Cardiac muscle cell (in vitro differentiated cells and primary cell): ENCODE data around the gene ARL6IP6. TPM values are rescaled to one million over a fixed set of nuclear protein-coding genes. Genes with fewer than 3 reads are reported as not detected.

ENCODE experiments used
- DNase-seq, 2 donors: peaks; one replicate each; pipeline versions ENCODE4 v3.0.0 to v3.0.0-alpha.2; 2010 to 2017; ENCODE audit warnings: low read depth in 1 of 2, low spot score in 1 of 2
- H3K27ac ChIP-seq: fragments of 200-600 bp; sonication (generic); 2 replicates; pipeline ENCODE4 v1.5.1; 2016
- H3K27me3 ChIP-seq: fragments of 200-600 bp; sonication (generic); 2 replicates; pipeline ENCODE4 v1.6.0; 2016; ENCODE audit warnings: control low read depth
- H3K36me3 ChIP-seq: fragments of 200-600 bp; sonication (generic); 2 replicates; pipeline ENCODE4 v1.5.1; 2016; ENCODE audit warnings: control low read depth
- H3K4me1 ChIP-seq: fragments of 200-600 bp; sonication (generic); 2 replicates; pipeline ENCODE4 v1.8.1; 2017; ENCODE audit warnings: low read depth, mild to moderate bottlenecking, mixed run types
- H3K4me3 ChIP-seq: fragments of 200-600 bp; sonication (generic); 2 replicates; pipeline ENCODE4 v1.5.1; 2016; ENCODE audit warnings: mild to moderate bottlenecking
- H3K9me3 ChIP-seq: fragments of 200-600 bp; sonication (generic); 2 replicates; pipeline ENCODE4 v1.5.1; 2017; ENCODE audit warnings: low read depth, mild to moderate bottlenecking, control low read depth
- polyA plus RNA-seq: library from polyadenylated mRNA; unstranded; fragments of >200 nt; fragmentation: Nextera tagmentation; extraction: Ambion mirVana; gene quantifications from 2 replicates; pipeline ENCODE4 v1.2.1, GENCODE V29; 2016
- total RNA-seq: library from RNA; depleted of rRNA; stranded (reverse); fragments of >200 nt; gene quantifications from 2 replicates; pipeline ENCODE4 v1.2.3, GENCODE V29; 2016
- TF ChIP-seq, protein P1 (sequence below): IDR thresholded peaks from 2 replicates; pipeline ENCODE4 v1.5.1; 2012; ENCODE audit warnings: low read depth, mild to moderate bottlenecking, low read length

Gene ARL6IP6
- total and polyA plus RNA-seq, 2 experiments from 2014 or later = 24.1 to 27.9 TPM

DNA sequence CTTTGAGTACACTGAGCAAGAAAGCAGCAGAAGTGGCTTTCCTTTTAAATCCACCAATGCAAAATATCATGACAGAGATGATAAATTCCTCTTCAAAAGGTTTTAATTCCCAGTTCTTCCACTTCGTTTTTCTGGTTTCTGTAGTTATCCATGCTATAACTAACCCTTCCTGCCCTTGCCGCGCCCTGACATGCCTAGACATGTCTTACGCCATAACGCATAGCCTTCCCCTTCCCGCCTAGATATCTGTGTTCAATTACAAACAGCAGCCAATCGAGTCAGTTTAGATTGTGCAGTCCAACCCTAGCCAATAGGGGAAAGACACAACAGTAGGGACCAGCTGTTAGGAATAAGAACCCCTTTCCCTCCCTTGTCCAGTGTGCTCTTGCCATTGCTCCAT lies 17.2 kb upstream of the ARL6IP6 start:
- TF ChIP-seq, protein P1, sequence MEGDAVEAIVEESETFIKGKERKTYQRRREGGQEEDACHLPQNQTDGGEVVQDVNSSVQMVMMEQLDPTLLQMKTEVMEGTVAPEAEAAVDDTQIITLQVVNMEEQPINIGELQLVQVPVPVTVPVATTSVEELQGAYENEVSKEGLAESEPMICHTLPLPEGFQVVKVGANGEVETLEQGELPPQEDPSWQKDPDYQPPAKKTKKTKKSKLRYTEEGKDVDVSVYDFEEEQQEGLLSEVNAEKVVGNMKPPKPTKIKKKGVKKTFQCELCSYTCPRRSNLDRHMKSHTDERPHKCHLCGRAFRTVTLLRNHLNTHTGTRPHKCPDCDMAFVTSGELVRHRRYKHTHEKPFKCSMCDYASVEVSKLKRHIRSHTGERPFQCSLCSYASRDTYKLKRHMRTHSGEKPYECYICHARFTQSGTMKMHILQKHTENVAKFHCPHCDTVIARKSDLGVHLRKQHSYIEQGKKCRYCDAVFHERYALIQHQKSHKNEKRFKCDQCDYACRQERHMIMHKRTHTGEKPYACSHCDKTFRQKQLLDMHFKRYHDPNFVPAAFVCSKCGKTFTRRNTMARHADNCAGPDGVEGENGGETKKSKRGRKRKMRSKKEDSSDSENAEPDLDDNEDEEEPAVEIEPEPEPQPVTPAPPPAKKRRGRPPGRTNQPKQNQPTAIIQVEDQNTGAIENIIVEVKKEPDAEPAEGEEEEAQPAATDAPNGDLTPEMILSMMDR = no peak
- no peaks in the 10 kb centered on the region for H3K9me3 ChIP-seq
- no peaks in the 10 kb centered on the region for H3K27me3 ChIP-seq
- DNase-seq = no peak
- H3K36me3 ChIP-seq = no peaks in the 10 kb centered on the region
- H3K4me3 ChIP-seq = no peak overlapping the region
- no peak overlapping the region for H3K27ac ChIP-seq
- H3K4me1 ChIP-seq = no peaks in the 10 kb centered on the region

- H3K4me1 ChIP-seq = no peaks in the 10 kb centered on the region
- no peak overlapping the region for H3K27ac ChIP-seq
- no peak overlapping the region for H3K4me3 ChIP-seq
- H3K27me3 ChIP-seq = no peaks in the 10 kb centered on the region
- TF ChIP-seq, protein P1 = no peak
- no peak for DNase-seq
- H3K36me3 ChIP-seq = peaks cover 12% of the 10 kb centered on the region
- H3K9me3 ChIP-seq = no peaks in the 10 kb centered on the region
These were observed 11.9 kb upstream of the ARL6IP6 start for GRCh38 chr2:152706477-152707021.

- H3K9me3 ChIP-seq = no peaks in the 10 kb centered on the region
- no peaks in the 10 kb centered on the region for H3K27me3 ChIP-seq
- TF ChIP-seq, protein P1 = no peak
- H3K4me1 ChIP-seq = no peaks in the 10 kb centered on the region
- no peak overlapping the region for H3K27ac ChIP-seq
- peaks cover 19% of the 10 kb centered on the region for H3K36me3 ChIP-seq
- H3K4me3 ChIP-seq = no peak overlapping the region
- no peak for DNase-seq
These were observed 9.7 kb upstream of the ARL6IP6 start for GRCh38 chr2:152708742-152709141.

DNA sequence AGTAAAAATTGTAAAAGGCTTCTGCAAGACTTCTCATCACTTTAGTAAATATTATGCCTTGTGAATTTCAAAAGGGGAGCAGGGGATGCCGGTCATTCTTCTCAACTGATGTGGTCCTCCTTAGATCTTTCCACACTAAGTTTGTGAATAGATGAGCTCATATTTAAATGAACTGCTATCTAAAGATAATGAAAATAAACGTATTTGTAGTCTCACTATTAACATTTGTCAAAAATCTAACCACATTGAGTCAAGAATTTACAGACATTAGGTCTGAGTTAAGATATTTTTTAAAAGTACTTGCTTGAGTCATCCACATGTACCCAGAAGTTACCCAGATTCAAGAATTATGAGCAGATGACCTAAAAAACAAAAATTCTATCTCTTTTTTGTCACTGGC lies 7.7 kb upstream of the ARL6IP6 start:
- no peak overlapping the region for H3K27ac ChIP-seq

GRCh38 chr2:152715112-152715511 lies 3.3 kb upstream of the ARL6IP6 start:
- TF ChIP-seq, protein P1 = no peak
- no peaks in the 10 kb centered on the region for H3K9me3 ChIP-seq
- H3K4me3 ChIP-seq = no peak overlapping the region
- H3K27ac ChIP-seq = no peak overlapping the region
- no peaks in the 10 kb centered on the region for H3K27me3 ChIP-seq
- H3K36me3 ChIP-seq = peaks cover 29% of the 10 kb centered on the region
- H3K4me1 ChIP-seq = peaks cover 13% of the 10 kb centered on the region
- DNase-seq = no peak

More for the DNA sequence above, 7.7 kb upstream of the ARL6IP6 start:
- TF ChIP-seq, protein P1 = no peak
- H3K36me3 ChIP-seq = peaks cover 29% of the 10 kb centered on the region
- H3K9me3 ChIP-seq = no peaks in the 10 kb centered on the region
- peaks cover 5% of the 10 kb centered on the region for H3K4me1 ChIP-seq
- H3K4me3 ChIP-seq = no peak overlapping the region
- no peaks in the 10 kb centered on the region for H3K27me3 ChIP-seq
- DNase-seq = no peak
